Measurements from ENCODE around the gene BACH2.

Gene BACH2

GRCh38 chr6:89992818-89993217, 303.8 kb downstream of the BACH2 start:
- DNase-seq (ENCODE audit: low read depth), result no peak
- no peak overlapping the region for H3K4me3 ChIP-seq (ENCODE audit: low read length)
- TF ChIP-seq, protein P1, sequence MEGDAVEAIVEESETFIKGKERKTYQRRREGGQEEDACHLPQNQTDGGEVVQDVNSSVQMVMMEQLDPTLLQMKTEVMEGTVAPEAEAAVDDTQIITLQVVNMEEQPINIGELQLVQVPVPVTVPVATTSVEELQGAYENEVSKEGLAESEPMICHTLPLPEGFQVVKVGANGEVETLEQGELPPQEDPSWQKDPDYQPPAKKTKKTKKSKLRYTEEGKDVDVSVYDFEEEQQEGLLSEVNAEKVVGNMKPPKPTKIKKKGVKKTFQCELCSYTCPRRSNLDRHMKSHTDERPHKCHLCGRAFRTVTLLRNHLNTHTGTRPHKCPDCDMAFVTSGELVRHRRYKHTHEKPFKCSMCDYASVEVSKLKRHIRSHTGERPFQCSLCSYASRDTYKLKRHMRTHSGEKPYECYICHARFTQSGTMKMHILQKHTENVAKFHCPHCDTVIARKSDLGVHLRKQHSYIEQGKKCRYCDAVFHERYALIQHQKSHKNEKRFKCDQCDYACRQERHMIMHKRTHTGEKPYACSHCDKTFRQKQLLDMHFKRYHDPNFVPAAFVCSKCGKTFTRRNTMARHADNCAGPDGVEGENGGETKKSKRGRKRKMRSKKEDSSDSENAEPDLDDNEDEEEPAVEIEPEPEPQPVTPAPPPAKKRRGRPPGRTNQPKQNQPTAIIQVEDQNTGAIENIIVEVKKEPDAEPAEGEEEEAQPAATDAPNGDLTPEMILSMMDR (IDR thresholded peaks at IDR 0.05; ENCODE audit: insufficient read depth, low read depth, low read length, missing control alignments), result no peak

GRCh38 chr6:89989742-89990141, 306.9 kb downstream of the BACH2 start:
- TF ChIP-seq, protein P1 (IDR thresholded peaks at IDR 0.05; ENCODE audit: insufficient read depth, low read depth, low read length, missing control alignments), result no peak
- H3K4me3 ChIP-seq (ENCODE audit: low read length), result no peak overlapping the region
- DNase-seq (ENCODE audit: low read depth), result no peak

DNA sequence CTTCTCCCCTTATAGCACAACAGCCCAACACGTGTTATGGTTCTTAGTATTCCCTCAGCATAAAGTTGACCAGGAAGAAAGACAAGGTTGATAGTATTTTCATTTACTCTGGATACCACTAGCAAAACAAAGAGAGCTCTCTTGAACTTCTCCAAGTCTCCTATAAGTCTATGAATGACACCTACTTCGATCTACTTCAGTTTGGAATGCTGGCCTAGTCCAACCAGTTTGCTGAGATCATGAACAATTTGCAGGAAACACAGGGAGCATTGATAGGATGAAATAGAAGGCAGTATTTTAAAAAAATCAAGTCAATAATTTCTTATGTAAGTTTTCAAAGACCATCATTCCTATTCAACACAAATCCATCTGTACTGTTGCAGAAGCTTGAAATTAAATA, 308.8 kb downstream of the BACH2 start:
- no peak overlapping the region for H3K4me3 ChIP-seq (ENCODE audit: low read length)
- DNase-seq (ENCODE audit: low read depth), result peak; percentile 63
- TF ChIP-seq, protein P1 (IDR thresholded peaks at IDR 0.05; ENCODE audit: insufficient read depth, low read depth, low read length, missing control alignments), result no peak

GRCh38 chr6:89987140-89987539, 309.5 kb downstream of the BACH2 start:
- H3K4me3 ChIP-seq (ENCODE audit: low read length), result no peak overlapping the region
- DNase-seq (ENCODE audit: low read depth), result no peak

DNA sequence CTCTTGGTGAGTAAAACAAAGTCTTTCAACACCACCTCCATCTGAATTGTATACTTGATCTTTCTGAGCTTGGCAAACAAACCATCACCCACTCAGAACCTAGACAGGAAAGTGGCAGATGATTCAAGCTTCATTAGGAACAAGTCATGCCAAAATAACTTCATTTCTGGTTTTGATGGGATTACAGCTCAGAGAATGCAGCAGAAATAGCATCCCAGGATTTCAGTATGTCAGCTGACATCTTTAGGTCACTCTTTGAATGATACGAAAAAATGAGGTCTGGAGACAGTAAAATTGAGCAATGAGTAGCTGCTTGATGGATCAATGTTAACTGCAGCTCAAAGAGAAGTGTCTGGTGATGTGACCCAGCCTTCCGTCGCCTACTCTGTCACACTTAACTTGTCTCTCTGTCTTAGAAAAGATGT, 310.0 kb downstream of the BACH2 start:
- peak; percentile 76 for DNase-seq (ENCODE audit: low read depth)
- TF ChIP-seq, protein P1 (IDR thresholded peaks at IDR 0.05; ENCODE audit: insufficient read depth, low read depth, low read length, missing control alignments), result no peak
- H3K4me3 ChIP-seq (ENCODE audit: low read length), result no peak overlapping the region

More at GRCh38 chr6:89987140-89987539, 309.5 kb downstream of the BACH2 start:
- TF ChIP-seq, protein P1 (IDR thresholded peaks at IDR 0.05; ENCODE audit: insufficient read depth, low read depth, low read length, missing control alignments), result no peak

DNA sequence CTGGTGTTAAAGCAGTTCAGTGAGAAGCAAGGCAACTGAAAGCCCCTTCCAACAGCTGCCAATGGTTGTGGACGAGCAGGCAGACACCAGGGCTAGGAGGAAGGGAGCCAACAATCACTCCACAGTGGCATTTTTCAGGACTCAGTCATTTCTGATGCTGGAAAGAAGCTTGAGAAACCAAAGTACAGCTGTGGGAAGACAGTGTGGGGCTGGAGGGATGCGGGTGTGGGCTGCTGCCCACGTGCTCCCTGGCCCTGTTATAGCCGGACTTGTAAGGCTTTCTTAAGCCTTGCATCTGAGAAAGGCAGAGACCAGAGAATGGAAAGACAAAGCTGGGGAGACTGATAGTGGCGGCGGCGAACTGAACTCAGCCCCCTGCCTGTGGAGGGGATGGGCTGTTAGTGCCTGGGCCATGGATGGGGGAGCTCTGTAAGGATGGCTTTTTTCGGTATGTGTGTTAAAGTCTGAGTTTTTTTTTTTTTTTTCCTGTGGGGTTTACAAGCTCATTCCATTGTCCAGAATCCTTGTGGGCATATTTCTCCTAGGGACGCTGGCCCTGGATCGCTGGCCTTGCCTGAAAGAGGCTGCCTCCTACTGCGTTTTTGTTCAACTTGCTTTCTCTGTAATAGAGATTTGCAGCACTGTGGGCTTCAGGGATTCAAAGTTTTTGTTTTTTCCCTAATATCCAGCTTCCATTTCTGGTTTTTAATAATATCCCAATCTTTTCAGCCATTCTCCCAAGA, 310.7 kb downstream of the BACH2 start:
- no peak for DNase-seq (ENCODE audit: low read depth)
- TF ChIP-seq, protein P1 (IDR thresholded peaks at IDR 0.05; ENCODE audit: insufficient read depth, low read depth, low read length, missing control alignments), result no peak
- no peak overlapping the region for H3K4me3 ChIP-seq (ENCODE audit: low read length)
